ENCODE results near the gene SALL3. TPM values are rescaled to one million over a fixed set of nuclear protein-coding genes. Genes with fewer than 3 reads are reported as not detected.

Gene SALL3
- total and polyA plus RNA-seq, 7 donors: not detected

- Histone ChIP-seq H3K9me3 (peaks cover 0 to 4% (median 0%) of the 10 kb centered on the region in 4 donors), H3K4me3 (no peak overlapping the region), H3K36me3 (no peaks in the 10 kb centered on the region), H3K4me1 (no peaks in the 10 kb centered on the region), H3K27me3 (peaks cover 0 to 56% (median 17%) of the 10 kb centered on the region in 3 donors), H3K27ac (no peak overlapping the region)
- intact Hi-C loops (cut with DNase I): no loop called here
- TF ChIP-seq, protein P1, sequence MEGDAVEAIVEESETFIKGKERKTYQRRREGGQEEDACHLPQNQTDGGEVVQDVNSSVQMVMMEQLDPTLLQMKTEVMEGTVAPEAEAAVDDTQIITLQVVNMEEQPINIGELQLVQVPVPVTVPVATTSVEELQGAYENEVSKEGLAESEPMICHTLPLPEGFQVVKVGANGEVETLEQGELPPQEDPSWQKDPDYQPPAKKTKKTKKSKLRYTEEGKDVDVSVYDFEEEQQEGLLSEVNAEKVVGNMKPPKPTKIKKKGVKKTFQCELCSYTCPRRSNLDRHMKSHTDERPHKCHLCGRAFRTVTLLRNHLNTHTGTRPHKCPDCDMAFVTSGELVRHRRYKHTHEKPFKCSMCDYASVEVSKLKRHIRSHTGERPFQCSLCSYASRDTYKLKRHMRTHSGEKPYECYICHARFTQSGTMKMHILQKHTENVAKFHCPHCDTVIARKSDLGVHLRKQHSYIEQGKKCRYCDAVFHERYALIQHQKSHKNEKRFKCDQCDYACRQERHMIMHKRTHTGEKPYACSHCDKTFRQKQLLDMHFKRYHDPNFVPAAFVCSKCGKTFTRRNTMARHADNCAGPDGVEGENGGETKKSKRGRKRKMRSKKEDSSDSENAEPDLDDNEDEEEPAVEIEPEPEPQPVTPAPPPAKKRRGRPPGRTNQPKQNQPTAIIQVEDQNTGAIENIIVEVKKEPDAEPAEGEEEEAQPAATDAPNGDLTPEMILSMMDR (IDR thresholded peaks at IDR 0.05): no peak
- TF ChIP-seq EP300 (IDR thresholded peaks at IDR 0.05): no peak
- no peak for TF ChIP-seq POLR2A (IDR thresholded peaks at IDR 0.05)
- no peak for TF ChIP-seq POLR2AphosphoS5 (IDR thresholded peaks at IDR 0.05)
- WGBS, 2 donors: 84 to 88% methylated on average over 6 of the region's 6 CpGs
- no peak for DNase-seq
Measured at GRCh38 chr18:78967692-78968091, 11.9 kb upstream of the SALL3 start.

GRCh38 chr18:78969574-78970315, 9.9 kb upstream of the SALL3 start:
- WGBS, 2 donors: 85 to 86% methylated on average over 20 of the region's 20 CpGs
- no peak for DNase-seq
- H3K9me3 ChIP-seq: no peaks in the 10 kb centered on the region
- TF ChIP-seq POLR2A (IDR thresholded peaks at IDR 0.05): no peak
- no peak for TF ChIP-seq POLR2AphosphoS5 (IDR thresholded peaks at IDR 0.05)
- no peak for TF ChIP-seq EP300 (IDR thresholded peaks at IDR 0.05)
- TF ChIP-seq, protein P1 (IDR thresholded peaks at IDR 0.05): no peak
- H3K4me1 ChIP-seq: peaks cover 0 to 18% (median 17%) of the 10 kb centered on the region in 4 donors
- H3K27me3 ChIP-seq: peaks cover 19 to 76% (median 38%) of the 10 kb centered on the region in 3 donors
- H3K36me3 ChIP-seq: no peaks in the 10 kb centered on the region
- no peak overlapping the region for H3K4me3 ChIP-seq
- no peak overlapping the region for H3K27ac ChIP-seq
- intact Hi-C loops (cut with DNase I): no loop called here

DNA sequence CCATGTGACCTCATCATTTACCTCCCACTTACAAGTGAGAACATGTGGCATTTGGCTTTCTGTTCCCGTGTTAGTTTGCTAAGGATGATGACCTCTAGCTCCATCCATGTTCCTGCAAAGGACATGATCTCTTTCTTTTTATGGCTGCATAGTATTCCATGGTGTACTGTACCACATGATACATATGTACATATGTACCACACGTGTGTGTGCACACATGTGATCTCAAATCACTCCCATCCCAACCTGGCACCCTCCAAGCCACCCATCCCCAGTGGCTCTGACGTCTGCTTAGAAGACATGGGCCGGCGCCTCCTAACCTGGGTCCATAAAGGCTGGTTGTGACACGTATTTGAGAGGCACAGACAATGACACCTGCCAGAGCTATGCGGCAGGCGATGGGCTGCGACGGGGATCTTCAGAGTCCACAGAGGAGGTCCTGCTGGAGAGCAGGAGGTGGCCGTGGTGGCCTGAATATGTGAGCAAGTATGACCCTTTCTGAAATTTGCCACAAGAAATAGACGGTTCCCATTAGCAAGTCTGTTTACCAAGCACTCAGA, 8.8 kb upstream of the SALL3 start:
- no peaks in the 10 kb centered on the region for H3K9me3 ChIP-seq
- H3K4me3 ChIP-seq: no peak overlapping the region
- TF ChIP-seq, protein P1 (IDR thresholded peaks at IDR 0.05): no peak
- TF ChIP-seq POLR2A (IDR thresholded peaks at IDR 0.05) (no peak), EP300 (IDR thresholded peaks at IDR 0.05) (no peak), POLR2AphosphoS5 (IDR thresholded peaks at IDR 0.05) (no peak)
- H3K27me3 ChIP-seq: peaks cover 25 to 87% (median 49%) of the 10 kb centered on the region in 3 donors
- WGBS, 2 donors: 88 to 90% methylated on average over 12 of the region's 12 CpGs
- peaks cover 0 to 18% (median 17%) of the 10 kb centered on the region in 4 donors for H3K4me1 ChIP-seq
- no peak for DNase-seq
- H3K36me3 ChIP-seq: no peaks in the 10 kb centered on the region
- no peak overlapping the region for H3K27ac ChIP-seq
- intact Hi-C loops (cut with DNase I): no loop called here

GRCh38 chr18:78971511-78972245, 7.9 kb upstream of the SALL3 start:
- Histone ChIP-seq H3K4me3 (no peak overlapping the region), H3K9me3 (no peaks in the 10 kb centered on the region), H3K36me3 (no peaks in the 10 kb centered on the region), H3K27ac (no peak overlapping the region), H3K27me3 (peaks cover 27 to 91% (median 57%) of the 10 kb centered on the region in 3 donors), H3K4me1 (peaks cover 0 to 18% (median 17%) of the 10 kb centered on the region in 4 donors)
- DNase-seq: no peak
- 68 to 73% methylated on average over 15 of the region's 15 CpGs for WGBS, 2 donors
- intact Hi-C loops (cut with DNase I): no loop called here
- TF ChIP-seq POLR2AphosphoS5 (IDR thresholded peaks at IDR 0.05) (no peak), EP300 (IDR thresholded peaks at IDR 0.05) (no peak)
- TF ChIP-seq, protein P1 (IDR thresholded peaks at IDR 0.05): no peak
